ENCODE measurements around the gene SLC30A7. TPM values are rescaled to one million over a fixed set of nuclear protein-coding genes. Genes with fewer than 3 reads are reported as not detected.

Gene SLC30A7
- total RNA-seq, 1 experiment from 2014 or later, result 70.4 TPM

GRCh38 chr1:100972185-100972584, 76.3 kb downstream of the SLC30A7 start:
- DNase-seq (ENCODE audit: low read depth), result no peak

GRCh38 chr1:100976936-100977335, 81.0 kb downstream of the SLC30A7 start:
- no peak for DNase-seq (ENCODE audit: low read depth)

GRCh38 chr1:100979631-100980030, 83.7 kb downstream of the SLC30A7 start:
- DNase-seq (ENCODE audit: low read depth), result no peak

GRCh38 chr1:100982793-100983192, 86.9 kb downstream of the SLC30A7 start:
- no peak for DNase-seq (ENCODE audit: low read depth)

GRCh38 chr1:100988121-100988520, 92.2 kb downstream of the SLC30A7 start:
- no peak for DNase-seq (ENCODE audit: low read depth)

GRCh38 chr1:100989306-100990077, 93.6 kb downstream of the SLC30A7 start:
- peak; percentile 45 for DNase-seq (ENCODE audit: low read depth)

- DNase-seq (ENCODE audit: low read depth), result no peak
Measured at GRCh38 chr1:100995198-100995988, 99.5 kb downstream of the SLC30A7 start.

GRCh38 chr1:100998426-100998825, 102.5 kb downstream of the SLC30A7 start:
- DNase-seq (ENCODE audit: low read depth), result no peak

GRCh38 chr1:101000131-101000873, 104.4 kb downstream of the SLC30A7 start:
- no peak for DNase-seq (ENCODE audit: low read depth)

GRCh38 chr1:101002551-101002950, 106.7 kb downstream of the SLC30A7 start:
- peak; percentile 52 for DNase-seq (ENCODE audit: low read depth)

GRCh38 chr1:101003012-101003650, 107.2 kb downstream of the SLC30A7 start:
- no peak for DNase-seq (ENCODE audit: low read depth)

GRCh38 chr1:101004061-101004460, 108.2 kb downstream of the SLC30A7 start:
- DNase-seq (ENCODE audit: low read depth), result no peak

GRCh38 chr1:101004670-101005069, 108.8 kb downstream of the SLC30A7 start:
- DNase-seq (ENCODE audit: low read depth), result no peak

- no peak for DNase-seq (ENCODE audit: low read depth)
Measured at GRCh38 chr1:101005183-101005582, 109.3 kb downstream of the SLC30A7 start.

GRCh38 chr1:101005871-101006270, 110.0 kb downstream of the SLC30A7 start:
- DNase-seq (ENCODE audit: low read depth), result no peak

GRCh38 chr1:101006553-101006952, 110.7 kb downstream of the SLC30A7 start:
- DNase-seq (ENCODE audit: low read depth), result no peak

- no peak for DNase-seq (ENCODE audit: low read depth)
Measured at GRCh38 chr1:101008229-101008834, 112.4 kb downstream of the SLC30A7 start.

GRCh38 chr1:101013776-101014175, 117.9 kb downstream of the SLC30A7 start:
- no peak for DNase-seq (ENCODE audit: low read depth)

- no peak for DNase-seq (ENCODE audit: low read depth)
Measured at GRCh38 chr1:101017448-101017847, 121.6 kb downstream of the SLC30A7 start.

GRCh38 chr1:101022294-101022693, 126.4 kb downstream of the SLC30A7 start:
- no peak for DNase-seq (ENCODE audit: low read depth)

- DNase-seq (ENCODE audit: low read depth), result peak; percentile 29
Measured at GRCh38 chr1:101025283-101025656, 129.4 kb downstream of the SLC30A7 start.
